Amniotic stem cell (primary cell): ENCODE data around the gene LRFN2.
A peak's percentile ranks its signal among the peaks of the same experiment; 100 is the strongest.

Experiments used
- DNase-seq: peaks from one replicate; lab custom pipeline; 2025; lab: John Stamatoyannopoulos, UW

LRFN2 gene

GRCh38 chr6:40586369-40587201 is 579 bp downstream of the LRFN2 start:
- DNase-seq, result no peak

GRCh38 chr6:40585651-40586269 is 1.4 kb downstream of the LRFN2 start:
- DNase-seq, result no peak

- DNase-seq, result no peak
Measured at GRCh38 chr6:40585223-40585622, 1.9 kb downstream of the LRFN2 start.

GRCh38 chr6:40584741-40585140 is 2.4 kb downstream of the LRFN2 start:
- no peak for DNase-seq

- no peak for DNase-seq
Measured at GRCh38 chr6:40583709-40584108, 3.5 kb downstream of the LRFN2 start.

GRCh38 chr6:40582892-40583291 is 4.3 kb downstream of the LRFN2 start:
- DNase-seq, result no peak

GRCh38 chr6:40579101-40579500 is 8.1 kb downstream of the LRFN2 start:
- no peak for DNase-seq

- DNase-seq, result no peak
Measured at GRCh38 chr6:40577672-40578071, 9.5 kb downstream of the LRFN2 start.

- DNase-seq, result no peak
Measured at GRCh38 chr6:40573221-40573620, 13.9 kb downstream of the LRFN2 start.

GRCh38 chr6:40569162-40569910 is 17.8 kb downstream of the LRFN2 start:
- no peak for DNase-seq

- DNase-seq, result no peak
Measured at GRCh38 chr6:40568062-40568708, 19.0 kb downstream of the LRFN2 start.

- DNase-seq, result no peak
Measured at GRCh38 chr6:40563111-40563510, 24.1 kb downstream of the LRFN2 start.

- no peak for DNase-seq
Measured at GRCh38 chr6:40559056-40559455, 28.1 kb downstream of the LRFN2 start.

GRCh38 chr6:40558102-40558501 is 29.1 kb downstream of the LRFN2 start:
- DNase-seq, result no peak

GRCh38 chr6:40556881-40557280 is 30.3 kb downstream of the LRFN2 start:
- DNase-seq, result no peak

GRCh38 chr6:40556023-40556422 is 31.1 kb downstream of the LRFN2 start:
- DNase-seq, result no peak

- no peak for DNase-seq
Measured at GRCh38 chr6:40555092-40555491, 32.1 kb downstream of the LRFN2 start.

- no peak for DNase-seq
Measured at GRCh38 chr6:40552941-40553340, 34.2 kb downstream of the LRFN2 start.

- no peak for DNase-seq
Measured at GRCh38 chr6:40551966-40552505, 35.1 kb downstream of the LRFN2 start.

- DNase-seq, result peak; percentile 47
Measured at GRCh38 chr6:40550202-40551101, 36.7 kb downstream of the LRFN2 start.

GRCh38 chr6:40545954-40546353 is 41.2 kb downstream of the LRFN2 start:
- DNase-seq, result no peak
